ENCODE results near the gene FIGN. TPM values are rescaled to one million over a fixed set of nuclear protein-coding genes. Genes with fewer than 3 reads are reported as not detected.

FIGN gene
- total and polyA plus RNA-seq, 2 experiments from 2014 or later, result 0.76 to 2.6 TPM

- Histone ChIP-seq H3K4me2 (ENCODE audit: unreplicated experiment) (peak overlapping the region; percentile 45), H3K27me3 (replicated peaks; ENCODE audit: insufficient read depth) (no peaks in the 10 kb centered on the region), H3F3A (ENCODE audit: insufficient read depth) (peaks cover 9% of the 10 kb centered on the region), H3K4me3 (no peak overlapping the region), H3K9me3 (ENCODE audit: low read depth) (no peaks in the 10 kb centered on the region), H3K27ac (no peak overlapping the region), H4K20me1 (ENCODE audit: insufficient read depth) (no peaks in the 10 kb centered on the region), H3K9me2 (ENCODE audit: insufficient read depth) (no peaks in the 10 kb centered on the region), H3K4me1 (ENCODE audit: insufficient read depth) (peaks cover 12% of the 10 kb centered on the region), H3K9ac (no peak overlapping the region), H3K36me3 (ENCODE audit: low read depth) (no peaks in the 10 kb centered on the region), H2AFZ (no peak overlapping the region), H3K79me2 (ENCODE audit: insufficient read depth) (no peaks in the 10 kb centered on the region)
- peak; percentile 59 for DNase-seq
- WGBS, 2 experiments (ENCODE audit: low coverage in 1 of 2, low lambda C conversion rate in 2 of 2, missing lambda C conversion rate in 2 of 2), result 54 to 56% methylated on average over 4 of the region's 4 CpGs
- TF ChIP-seq EZH2phosphoT487 (IDR thresholded peaks at IDR 0.05; ENCODE audit: insufficient read depth, low read depth) (no peak), EZH2 (IDR thresholded peaks at IDR 0.05; ENCODE audit: insufficient read depth, poor library complexity, severe bottlenecking) (no peak)
- in situ Hi-C loops (cut with MboI), result no loop called here
Observed at GRCh38 chr2:163604941-163605555, 130.8 kb downstream of the FIGN start.

- peaks cover 9% of the 10 kb centered on the region for H3F3A ChIP-seq (ENCODE audit: insufficient read depth)
- no peak overlapping the region for H2AFZ ChIP-seq
- H3K4me2 ChIP-seq (ENCODE audit: unreplicated experiment), result no peak overlapping the region
- H3K36me3 ChIP-seq (ENCODE audit: low read depth), result no peaks in the 10 kb centered on the region
- H3K9me2 ChIP-seq (ENCODE audit: insufficient read depth), result no peaks in the 10 kb centered on the region
- no peaks in the 10 kb centered on the region for H4K20me1 ChIP-seq (ENCODE audit: insufficient read depth)
- no peaks in the 10 kb centered on the region for H3K27me3 ChIP-seq (replicated peaks; ENCODE audit: insufficient read depth)
- TF ChIP-seq EZH2phosphoT487 (IDR thresholded peaks at IDR 0.05; ENCODE audit: insufficient read depth, low read depth), result no peak
- no peak for TF ChIP-seq EZH2 (IDR thresholded peaks at IDR 0.05; ENCODE audit: insufficient read depth, poor library complexity, severe bottlenecking)
- H3K9me3 ChIP-seq (ENCODE audit: low read depth), result no peaks in the 10 kb centered on the region
- H3K4me1 ChIP-seq (ENCODE audit: insufficient read depth), result peaks cover 12% of the 10 kb centered on the region
- no peak overlapping the region for H3K4me3 ChIP-seq
- no peak overlapping the region for H3K27ac ChIP-seq
- 93% methylated on average over 3 of the region's 3 CpGs for WGBS, 2 experiments (ENCODE audit: low coverage in 1 of 2, low lambda C conversion rate in 2 of 2, missing lambda C conversion rate in 2 of 2)
- H3K9ac ChIP-seq, result no peak overlapping the region
- DNase-seq, result no peak
- H3K79me2 ChIP-seq (ENCODE audit: insufficient read depth), result no peaks in the 10 kb centered on the region
- in situ Hi-C loops (cut with MboI), result no loop called here
Observed at GRCh38 chr2:163602196-163602595, 133.6 kb downstream of the FIGN start.

- H3K36me3 ChIP-seq (ENCODE audit: low read depth), result no peaks in the 10 kb centered on the region
- H3K79me2 ChIP-seq (ENCODE audit: insufficient read depth), result no peaks in the 10 kb centered on the region
- H3K4me1 ChIP-seq (ENCODE audit: insufficient read depth), result peaks cover 12% of the 10 kb centered on the region
- no peak overlapping the region for H3K4me3 ChIP-seq
- no peaks in the 10 kb centered on the region for H3K27me3 ChIP-seq (replicated peaks; ENCODE audit: insufficient read depth)
- no peaks in the 10 kb centered on the region for H3K9me3 ChIP-seq (ENCODE audit: low read depth)
- TF ChIP-seq EZH2phosphoT487 (IDR thresholded peaks at IDR 0.05; ENCODE audit: insufficient read depth, low read depth) (no peak), EZH2 (IDR thresholded peaks at IDR 0.05; ENCODE audit: insufficient read depth, poor library complexity, severe bottlenecking) (no peak)
- DNase-seq, result no peak
- no peak overlapping the region for H2AFZ ChIP-seq
- H4K20me1 ChIP-seq (ENCODE audit: insufficient read depth), result no peaks in the 10 kb centered on the region
- WGBS, 2 experiments (ENCODE audit: low coverage in 1 of 2, low lambda C conversion rate in 2 of 2, missing lambda C conversion rate in 2 of 2), result 95 to 97% methylated on average over 7 of the region's 7 CpGs
- no peak overlapping the region for H3K4me2 ChIP-seq (ENCODE audit: unreplicated experiment)
- no peak overlapping the region for H3K9ac ChIP-seq
- in situ Hi-C loops (cut with MboI), result no loop called here
- no peak overlapping the region for H3K27ac ChIP-seq
- no peaks in the 10 kb centered on the region for H3K9me2 ChIP-seq (ENCODE audit: insufficient read depth)
- peaks cover 9% of the 10 kb centered on the region for H3F3A ChIP-seq (ENCODE audit: insufficient read depth)
Observed at GRCh38 chr2:163601377-163601776, 134.4 kb downstream of the FIGN start.

- in situ Hi-C loops (cut with MboI), result no loop called here
- DNase-seq, result no peak
- Histone ChIP-seq H3K4me3 (no peak overlapping the region), H3K79me2 (ENCODE audit: insufficient read depth) (no peaks in the 10 kb centered on the region), H4K20me1 (ENCODE audit: insufficient read depth) (no peaks in the 10 kb centered on the region), H3K9me2 (ENCODE audit: insufficient read depth) (no peaks in the 10 kb centered on the region), H3K27ac (no peak overlapping the region), H2AFZ (no peak overlapping the region), H3K4me1 (ENCODE audit: insufficient read depth) (peaks cover 12% of the 10 kb centered on the region), H3K9me3 (ENCODE audit: low read depth) (no peaks in the 10 kb centered on the region), H3K9ac (no peak overlapping the region), H3K4me2 (ENCODE audit: unreplicated experiment) (no peak overlapping the region), H3K36me3 (ENCODE audit: low read depth) (no peaks in the 10 kb centered on the region), H3K27me3 (replicated peaks; ENCODE audit: insufficient read depth) (no peaks in the 10 kb centered on the region), H3F3A (ENCODE audit: insufficient read depth) (peaks cover 9% of the 10 kb centered on the region)
- no peak for TF ChIP-seq EZH2phosphoT487 (IDR thresholded peaks at IDR 0.05; ENCODE audit: insufficient read depth, low read depth)
- TF ChIP-seq EZH2 (IDR thresholded peaks at IDR 0.05; ENCODE audit: insufficient read depth, poor library complexity, severe bottlenecking), result no peak
- 93 to 97% methylated on average over 3 of the region's 3 CpGs for WGBS, 2 experiments (ENCODE audit: low coverage in 1 of 2, low lambda C conversion rate in 2 of 2, missing lambda C conversion rate in 2 of 2)
Observed at GRCh38 chr2:163600801-163601200, 135.0 kb downstream of the FIGN start.
